CD4-positive, alpha-beta T cell treated with Interleukin-1 beta for 1 hour (primary cell): ENCODE data around the gene FSHB.
A peak's percentile ranks its signal among the peaks of the same experiment; 100 is the strongest.

Experiments
- DNase-seq, 2 donors: peaks; one replicate each; pipeline ENCODE4 v3.0.0-alpha.2; 2020 to 2022

FSHB gene

GRCh38 chr11:30270671-30271070, 39.9 kb downstream of the FSHB start:
- DNase-seq: no peak

GRCh38 chr11:30277176-30277575, 46.4 kb downstream of the FSHB start:
- no peak for DNase-seq

- no peak for DNase-seq
These were observed 49.0 kb downstream of the FSHB start for GRCh38 chr11:30279796-30280195.

GRCh38 chr11:30281476-30282288, 50.9 kb downstream of the FSHB start:
- no peak for DNase-seq

GRCh38 chr11:30282289-30282631, 51.4 kb downstream of the FSHB start:
- peak; percentile 17 to 24 for DNase-seq
